ENCODE results near the gene C1orf159.

Gene C1orf159

GRCh38 chr1:1115136-1115785, 628 bp downstream of the C1orf159 start:
- H3K4me3 ChIP-seq (ENCODE audit: low read depth, low read length), result peak overlapping the region; percentile 96
- TF ChIP-seq, protein P1, sequence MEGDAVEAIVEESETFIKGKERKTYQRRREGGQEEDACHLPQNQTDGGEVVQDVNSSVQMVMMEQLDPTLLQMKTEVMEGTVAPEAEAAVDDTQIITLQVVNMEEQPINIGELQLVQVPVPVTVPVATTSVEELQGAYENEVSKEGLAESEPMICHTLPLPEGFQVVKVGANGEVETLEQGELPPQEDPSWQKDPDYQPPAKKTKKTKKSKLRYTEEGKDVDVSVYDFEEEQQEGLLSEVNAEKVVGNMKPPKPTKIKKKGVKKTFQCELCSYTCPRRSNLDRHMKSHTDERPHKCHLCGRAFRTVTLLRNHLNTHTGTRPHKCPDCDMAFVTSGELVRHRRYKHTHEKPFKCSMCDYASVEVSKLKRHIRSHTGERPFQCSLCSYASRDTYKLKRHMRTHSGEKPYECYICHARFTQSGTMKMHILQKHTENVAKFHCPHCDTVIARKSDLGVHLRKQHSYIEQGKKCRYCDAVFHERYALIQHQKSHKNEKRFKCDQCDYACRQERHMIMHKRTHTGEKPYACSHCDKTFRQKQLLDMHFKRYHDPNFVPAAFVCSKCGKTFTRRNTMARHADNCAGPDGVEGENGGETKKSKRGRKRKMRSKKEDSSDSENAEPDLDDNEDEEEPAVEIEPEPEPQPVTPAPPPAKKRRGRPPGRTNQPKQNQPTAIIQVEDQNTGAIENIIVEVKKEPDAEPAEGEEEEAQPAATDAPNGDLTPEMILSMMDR (IDR thresholded peaks at IDR 0.05; ENCODE audit: borderline replicate concordance, insufficient read depth, low read depth, low read length), result no peak

GRCh38 chr1:1114431-1114830, 1.5 kb downstream of the C1orf159 start:
- no peak overlapping the region for H3K4me3 ChIP-seq (ENCODE audit: low read depth, low read length)
- TF ChIP-seq, protein P1 (IDR thresholded peaks at IDR 0.05; ENCODE audit: borderline replicate concordance, insufficient read depth, low read depth, low read length), result no peak

GRCh38 chr1:1112237-1112985, 3.5 kb downstream of the C1orf159 start:
- H3K4me3 ChIP-seq (ENCODE audit: low read depth, low read length), result no peak overlapping the region
- TF ChIP-seq, protein P1 (IDR thresholded peaks at IDR 0.05; ENCODE audit: borderline replicate concordance, insufficient read depth, low read depth, low read length), result no peak

- TF ChIP-seq, protein P1 (IDR thresholded peaks at IDR 0.05; ENCODE audit: borderline replicate concordance, insufficient read depth, low read depth, low read length), result no peak
- no peak overlapping the region for H3K4me3 ChIP-seq (ENCODE audit: low read depth, low read length)
Measured at GRCh38 chr1:1111516-1112236, 4.2 kb downstream of the C1orf159 start.

- TF ChIP-seq, protein P1 (IDR thresholded peaks at IDR 0.05; ENCODE audit: borderline replicate concordance, insufficient read depth, low read depth, low read length), result no peak
- no peak overlapping the region for H3K4me3 ChIP-seq (ENCODE audit: low read depth, low read length)
Measured at GRCh38 chr1:1110561-1110971, 5.3 kb downstream of the C1orf159 start.

DNA sequence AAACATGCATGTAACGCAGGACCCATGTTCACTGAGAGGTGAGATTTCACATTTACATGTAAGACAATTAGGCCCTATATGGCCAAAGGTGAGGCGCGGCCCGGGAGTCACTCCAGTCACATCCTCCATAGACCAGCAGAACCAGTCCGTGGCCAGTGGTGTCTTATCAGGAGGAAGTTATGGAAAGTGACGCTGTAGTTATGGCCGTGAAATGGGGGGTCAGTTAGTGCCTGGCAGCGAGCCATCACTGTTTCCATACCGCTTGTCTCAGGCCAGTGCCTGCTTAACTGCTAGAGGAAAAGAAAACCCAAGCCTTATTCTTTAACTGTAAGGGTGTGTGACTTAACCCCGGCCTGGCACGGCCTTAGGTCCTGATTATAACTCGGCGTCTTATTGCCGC, 6.1 kb downstream of the C1orf159 start:
- TF ChIP-seq, protein P1 (IDR thresholded peaks at IDR 0.05; ENCODE audit: borderline replicate concordance, insufficient read depth, low read depth, low read length), result no peak
- no peak overlapping the region for H3K4me3 ChIP-seq (ENCODE audit: low read depth, low read length)

Measured in GM12875 (cell line).